Gastroesophageal sphincter (tissue), 3 donors: ENCODE data around the gene AUTS2.

Experiments used
- POLR2A ChIP-seq, 2 donors: fragments of 450-650 bp; IDR thresholded peaks; one replicate each; pipeline ENCODE4 v1.6.1; 2017; ENCODE audit warnings: antibody characterized with exemption in 2 of 2, mild to moderate bottlenecking in 2 of 2, moderate library complexity in 1 of 2
- POLR2AphosphoS5 ChIP-seq: sonication (generic); formaldehyde crosslinking; IDR thresholded peaks from one replicate; pipeline ENCODE4 v1.6.1; 2017; ENCODE audit warnings: antibody characterized with exemption
- TF ChIP-seq, protein P1 (sequence below), 4 experiments: fragments of 200-600 bp in 2 of 4; fragments of 450-650 bp in 2 of 4; sonication (generic) in 1 of 4; IDR thresholded peaks; one replicate each; pipeline ENCODE4 v1.5.1; 2017 to 2019; ENCODE audit warnings: antibody characterized with exemption in 4 of 4, mild to moderate bottlenecking in 2 of 4, moderate library complexity in 2 of 4

GRCh38 chr7:69799990-69800389 lies 201.7 kb downstream of the AUTS2 start:
- TF ChIP-seq, protein P1, sequence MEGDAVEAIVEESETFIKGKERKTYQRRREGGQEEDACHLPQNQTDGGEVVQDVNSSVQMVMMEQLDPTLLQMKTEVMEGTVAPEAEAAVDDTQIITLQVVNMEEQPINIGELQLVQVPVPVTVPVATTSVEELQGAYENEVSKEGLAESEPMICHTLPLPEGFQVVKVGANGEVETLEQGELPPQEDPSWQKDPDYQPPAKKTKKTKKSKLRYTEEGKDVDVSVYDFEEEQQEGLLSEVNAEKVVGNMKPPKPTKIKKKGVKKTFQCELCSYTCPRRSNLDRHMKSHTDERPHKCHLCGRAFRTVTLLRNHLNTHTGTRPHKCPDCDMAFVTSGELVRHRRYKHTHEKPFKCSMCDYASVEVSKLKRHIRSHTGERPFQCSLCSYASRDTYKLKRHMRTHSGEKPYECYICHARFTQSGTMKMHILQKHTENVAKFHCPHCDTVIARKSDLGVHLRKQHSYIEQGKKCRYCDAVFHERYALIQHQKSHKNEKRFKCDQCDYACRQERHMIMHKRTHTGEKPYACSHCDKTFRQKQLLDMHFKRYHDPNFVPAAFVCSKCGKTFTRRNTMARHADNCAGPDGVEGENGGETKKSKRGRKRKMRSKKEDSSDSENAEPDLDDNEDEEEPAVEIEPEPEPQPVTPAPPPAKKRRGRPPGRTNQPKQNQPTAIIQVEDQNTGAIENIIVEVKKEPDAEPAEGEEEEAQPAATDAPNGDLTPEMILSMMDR (IDR thresholded peaks at IDR 0.05): no peak
- TF ChIP-seq POLR2A (IDR thresholded peaks at IDR 0.05) (no peak), POLR2AphosphoS5 (no peak)
